ENCODE results near the gene SLC7A5. TPM values are rescaled to one million over a fixed set of nuclear protein-coding genes. Genes with fewer than 3 reads are reported as not detected.
"Not testable (repeated sequence)": the region's sequence is repeated elsewhere in the genome, so short reads cannot be mapped to it uniquely, and the experiment has no call there.

SLC7A5 gene
- total and polyA plus RNA-seq, 2 of the 4 experiments (the other 2 are of a cell fraction): 11.3 to 101 TPM

- H2AFZ ChIP-seq (replicated peaks; ENCODE audit: low read length, poor library complexity); H4K91ac ChIP-seq (ENCODE audit: insufficient read depth, low read depth, low read length); H3K4me3 ChIP-seq (ENCODE audit: insufficient read depth, low read depth, low read length); H2AK9ac ChIP-seq (replicated peaks; ENCODE audit: low read depth, low read length, poor library complexity); H4K5ac ChIP-seq (ENCODE audit: low read depth, low read length); H3K27ac ChIP-seq (ENCODE audit: insufficient read depth, low read length); H3K56ac ChIP-seq (ENCODE audit: extremely low read depth, insufficient read depth, low read length); H3K18ac ChIP-seq (ENCODE audit: low read depth, low read length); H2BK5ac ChIP-seq (ENCODE audit: low read depth, low read length, poor library complexity, severe bottlenecking); intact Hi-C loops (cut with micrococcal nuclease); H3K27me3 ChIP-seq (ENCODE audit: control insufficient read depth, insufficient read depth, low read length); POLR2A ChIA-PET (ENCODE audit: unreplicated experiment); H3K9ac ChIP-seq (ENCODE audit: low read depth, low read length); H3K4me1 ChIP-seq (ENCODE audit: control insufficient read depth, insufficient read depth, low read length); DNase-seq; ATAC-seq (ENCODE audit: low read depth); H4K20me1 ChIP-seq (ENCODE audit: insufficient read depth, low read length); H3K4me2 ChIP-seq (ENCODE audit: low read depth, low read length); in situ Hi-C loops (cut with MboI; ENCODE audit: low sequenced_read_pairs); H3K9me1 ChIP-seq (ENCODE audit: insufficient read depth, low read length); H2AK5ac ChIP-seq (ENCODE audit: low read depth, low read length); H4K8ac ChIP-seq (ENCODE audit: low read depth in 2 of 2, low read length in 2 of 2); H3K14ac ChIP-seq (replicated peaks; ENCODE audit: low read depth, low read length); H3K36me3 ChIP-seq (ENCODE audit: control insufficient read depth, insufficient read depth, low read length); H3K79me1 ChIP-seq (ENCODE audit: low read depth in 1 of 2, low read length in 2 of 2); BruUV-seq (replicated peaks); H2BK20ac ChIP-seq (ENCODE audit: low read depth, low read length); H2BK15ac ChIP-seq (ENCODE audit: low read depth, low read length); H3K4ac ChIP-seq (ENCODE audit: low read depth, low read length); H2BK120ac ChIP-seq (ENCODE audit: low read depth, low read length); H3K23ac ChIP-seq (ENCODE audit: low read depth, low read length); H3K9me3 ChIP-seq (ENCODE audit: control insufficient read depth, insufficient read depth, low read length); dilution Hi-C loops (cut with HindIII; ENCODE audit: low sequenced_read_pairs, unreplicated experiment): not testable (repeated sequence)
- 64% methylated on average over 5 of the region's 8 CpGs; no CpG with 5 or more reads in 1 of the 2 experiments for WGBS, 2 experiments (ENCODE audit: extremely low coverage in 2 of 2, insufficient read length in 1 of 2)
- CTCF ChIA-PET: interaction anchor here (1.2 kb wide), 1 partner anchor 109 kb away, joined by 4 read pairs; no protein-coding TSS in a partner anchor
Measured at GRCh38 chr16:87887931-87888330, 18.6 kb upstream of the SLC7A5 start.

- H3K27ac ChIP-seq (ENCODE audit: insufficient read depth, low read length); H3K18ac ChIP-seq (ENCODE audit: low read depth, low read length); in situ Hi-C loops (cut with MboI; ENCODE audit: low sequenced_read_pairs); H3K4me3 ChIP-seq (ENCODE audit: insufficient read depth, low read depth, low read length); H3K79me1 ChIP-seq (ENCODE audit: low read depth in 1 of 2, low read length in 2 of 2); H2BK20ac ChIP-seq (ENCODE audit: low read depth, low read length); H3K9me1 ChIP-seq (ENCODE audit: insufficient read depth, low read length); H4K5ac ChIP-seq (ENCODE audit: low read depth, low read length); H4K91ac ChIP-seq (ENCODE audit: insufficient read depth, low read depth, low read length); H3K4me1 ChIP-seq (ENCODE audit: control insufficient read depth, insufficient read depth, low read length); ATAC-seq (ENCODE audit: low read depth); H3K4ac ChIP-seq (ENCODE audit: low read depth, low read length); H2AFZ ChIP-seq (replicated peaks; ENCODE audit: low read length, poor library complexity); dilution Hi-C loops (cut with HindIII; ENCODE audit: low sequenced_read_pairs, unreplicated experiment); H3K23ac ChIP-seq (ENCODE audit: low read depth, low read length); intact Hi-C loops (cut with micrococcal nuclease); H2BK120ac ChIP-seq (ENCODE audit: low read depth, low read length); CTCF ChIA-PET; H3K4me2 ChIP-seq (ENCODE audit: low read depth, low read length); H2AK9ac ChIP-seq (replicated peaks; ENCODE audit: low read depth, low read length, poor library complexity); POLR2A ChIA-PET (ENCODE audit: unreplicated experiment); H3K36me3 ChIP-seq (ENCODE audit: control insufficient read depth, insufficient read depth, low read length); H2AK5ac ChIP-seq (ENCODE audit: low read depth, low read length); H3K9me3 ChIP-seq (ENCODE audit: control insufficient read depth, insufficient read depth, low read length); H3K9ac ChIP-seq (ENCODE audit: low read depth, low read length); H2BK15ac ChIP-seq (ENCODE audit: low read depth, low read length); H4K20me1 ChIP-seq (ENCODE audit: insufficient read depth, low read length); DNase-seq; H4K8ac ChIP-seq (ENCODE audit: low read depth in 2 of 2, low read length in 2 of 2); H2BK5ac ChIP-seq (ENCODE audit: low read depth, low read length, poor library complexity, severe bottlenecking); H3K56ac ChIP-seq (ENCODE audit: extremely low read depth, insufficient read depth, low read length); H3K14ac ChIP-seq (replicated peaks; ENCODE audit: low read depth, low read length); BruUV-seq (replicated peaks): not testable (repeated sequence)
- 32% methylated on average over 2 of the region's 8 CpGs; no CpG with 5 or more reads in 1 of the 2 experiments for WGBS, 2 experiments (ENCODE audit: extremely low coverage in 2 of 2, insufficient read length in 1 of 2)
- H3K27me3 ChIP-seq (ENCODE audit: control insufficient read depth, insufficient read depth, low read length): peaks cover 16% of the 10 kb centered on the region
Measured at GRCh38 chr16:87885371-87885967, 16.2 kb upstream of the SLC7A5 start.
